Neural progenitor cell (in vitro differentiated cells): Measurements from ENCODE around the gene TUB. TPM values are rescaled to one million over a fixed set of nuclear protein-coding genes. Genes with fewer than 3 reads are reported as not detected.
A peak's percentile ranks its signal among the peaks of the same experiment; 100 is the strongest.

Source experiments
- DNase-seq: peaks from one replicate; pipeline ENCODE4 v3.0.0-alpha.2; 2016; ENCODE audit warnings: low spot score
- H2AFZ ChIP-seq: fragments of 200-600 bp; sonication (generic); replicated peaks from 2 replicates; pipeline ENCODE4 v1.6.1; 2016; ENCODE audit warnings: antibody characterized with exemption
- H3F3A ChIP-seq: fragments of 200-600 bp; sonication (generic); 2 replicates; pipeline ENCODE4 v1.6.1; 2016; ENCODE audit warnings: antibody characterized with exemption, low read depth
- H3K27ac ChIP-seq: fragments of 200-600 bp; sonication (generic); 2 replicates; pipeline ENCODE4 v1.5.1; 2016; ENCODE audit warnings: mild to moderate bottlenecking
- H3K27me3 ChIP-seq: fragments of 200-600 bp; sonication (generic); 2 replicates; pipeline ENCODE4 v1.6.1; 2016; ENCODE audit warnings: mild to moderate bottlenecking, moderate library complexity
- H3K36me3 ChIP-seq: fragments of 200-600 bp; sonication (generic); 2 replicates; pipeline ENCODE4 v1.5.1; 2016
- H3K4me1 ChIP-seq: fragments of 200-600 bp; sonication (generic); 2 replicates; pipeline ENCODE4 v1.6.1; 2016; ENCODE audit warnings: mixed run types
- H3K4me2 ChIP-seq: fragments of 200-600 bp; sonication (generic); 2 replicates; pipeline ENCODE4 v1.6.1; 2016
- H3K4me3 ChIP-seq: fragments of 200-600 bp; sonication (generic); 2 replicates; pipeline ENCODE4 v1.5.1; 2016
- H3K79me2 ChIP-seq: fragments of 200-600 bp; sonication (generic); 2 replicates; pipeline ENCODE4 v1.6.1; 2016; ENCODE audit warnings: low read depth
- H3K9ac ChIP-seq: fragments of 200-600 bp; sonication (generic); 2 replicates; pipeline ENCODE4 v1.6.1; 2016
- H3K9me3 ChIP-seq: fragments of 200-600 bp; sonication (generic); 2 replicates; pipeline ENCODE4 v1.5.1; 2016; ENCODE audit warnings: low read depth
- H4K20me1 ChIP-seq: fragments of 200-600 bp; sonication (generic); 2 replicates; pipeline ENCODE4 v1.6.1; 2016; ENCODE audit warnings: low read depth
- H3K27ac Mint-ChIP-seq: 3 replicates; pipeline ENCODE4 v1.8.0; 2021; ENCODE audit warnings: mixed read lengths
- H3K27me3 Mint-ChIP-seq: 2 replicates; pipeline ENCODE4 v1.8.0; 2022; ENCODE audit warnings: low read depth, mild to moderate bottlenecking, inconsistent platforms, moderate library complexity, mixed read lengths; ENCODE audit not compliant: insufficient read depth
- H3K36me3 Mint-ChIP-seq: 3 replicates; pipeline ENCODE4 v1.8.0; 2021; ENCODE audit warnings: mixed read lengths
- H3K4me1 Mint-ChIP-seq: 3 replicates; pipeline ENCODE4 v1.8.0; 2021; ENCODE audit warnings: mixed read lengths
- H3K4me3 Mint-ChIP-seq: 3 replicates; pipeline ENCODE4 v1.8.0; 2021; ENCODE audit warnings: mild to moderate bottlenecking, moderate library complexity, mixed read lengths
- H3K9me3 Mint-ChIP-seq: 3 replicates; pipeline ENCODE4 v1.8.0; 2020; ENCODE audit warnings: mixed read lengths
- EZH2 ChIP-seq: fragments of 200-600 bp; sonication (generic); IDR thresholded peaks from 2 replicates; pipeline ENCODE4 v1.6.1; 2017; ENCODE audit warnings: antibody characterized with exemption, mild to moderate bottlenecking, moderate library complexity
- EZH2phosphoT487 ChIP-seq: fragments of 200-600 bp; sonication (generic); IDR thresholded peaks from 2 replicates; pipeline ENCODE4 v1.6.1; 2017; ENCODE audit warnings: antibody characterized with exemption
- total RNA-seq: library from RNA; depleted of rRNA; stranded (reverse); fragments of >200 nt; gene quantifications from 2 replicates; pipeline ENCODE4 v1.2.3, GENCODE V29; 2015; ENCODE audit warnings: low replicate concordance
- TF ChIP-seq, protein P1 (sequence below): fragments of 200-600 bp; sonication (generic); IDR thresholded peaks from 2 replicates; pipeline ENCODE4 v1.5.1; 2017; ENCODE audit warnings: antibody characterized with exemption, mild to moderate bottlenecking

Gene TUB
- total RNA-seq, 1 donor from 2014 or later, result 28.7 TPM

DNA sequence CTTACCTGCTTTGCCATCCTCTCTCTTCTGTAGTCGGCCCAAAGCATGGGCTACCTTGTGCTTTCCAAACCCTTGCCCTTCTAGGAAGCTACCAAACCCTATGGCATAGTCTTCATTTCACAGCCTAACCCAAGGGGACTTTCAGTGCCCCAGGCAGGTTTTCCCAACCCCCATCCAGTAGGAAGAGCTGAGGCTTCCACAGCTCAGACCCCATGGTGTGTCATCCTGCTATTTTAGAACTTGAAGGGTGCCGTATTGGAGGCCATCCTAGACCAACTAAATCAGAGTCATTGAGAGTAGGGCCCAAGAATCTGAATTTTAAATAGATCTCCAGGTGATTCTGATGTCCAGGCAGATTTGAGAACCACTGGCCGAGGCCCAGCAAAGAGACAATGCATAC lies 31.9 kb upstream of the TUB start:
- no peaks in the 10 kb centered on the region for H4K20me1 ChIP-seq
- H3K4me2 ChIP-seq, result no peak overlapping the region
- peaks cover 15% of the 10 kb centered on the region for H3K27me3 ChIP-seq
- H3K79me2 ChIP-seq, result no peaks in the 10 kb centered on the region
- no peak overlapping the region for H3K27ac ChIP-seq
- H3K9me3 Mint-ChIP-seq, result no peaks in the 10 kb centered on the region
- no peak overlapping the region for H3K27ac Mint-ChIP-seq
- H3K4me1 Mint-ChIP-seq, result no peaks in the 10 kb centered on the region
- H3K4me1 ChIP-seq, result no peaks in the 10 kb centered on the region
- no peak for DNase-seq
- no peak overlapping the region for H3K4me3 Mint-ChIP-seq
- H3K9ac ChIP-seq, result no peak overlapping the region
- H3K27me3 Mint-ChIP-seq, result peaks cover 14% of the 10 kb centered on the region
- H3K36me3 Mint-ChIP-seq, result no peaks in the 10 kb centered on the region
- H3K9me3 ChIP-seq, result no peaks in the 10 kb centered on the region
- no peak overlapping the region for H2AFZ ChIP-seq
- H3K36me3 ChIP-seq, result no peaks in the 10 kb centered on the region
- H3F3A ChIP-seq, result peaks cover 3% of the 10 kb centered on the region
- TF ChIP-seq EZH2, result no peak
- TF ChIP-seq EZH2phosphoT487, result no peak
- TF ChIP-seq, protein P1, sequence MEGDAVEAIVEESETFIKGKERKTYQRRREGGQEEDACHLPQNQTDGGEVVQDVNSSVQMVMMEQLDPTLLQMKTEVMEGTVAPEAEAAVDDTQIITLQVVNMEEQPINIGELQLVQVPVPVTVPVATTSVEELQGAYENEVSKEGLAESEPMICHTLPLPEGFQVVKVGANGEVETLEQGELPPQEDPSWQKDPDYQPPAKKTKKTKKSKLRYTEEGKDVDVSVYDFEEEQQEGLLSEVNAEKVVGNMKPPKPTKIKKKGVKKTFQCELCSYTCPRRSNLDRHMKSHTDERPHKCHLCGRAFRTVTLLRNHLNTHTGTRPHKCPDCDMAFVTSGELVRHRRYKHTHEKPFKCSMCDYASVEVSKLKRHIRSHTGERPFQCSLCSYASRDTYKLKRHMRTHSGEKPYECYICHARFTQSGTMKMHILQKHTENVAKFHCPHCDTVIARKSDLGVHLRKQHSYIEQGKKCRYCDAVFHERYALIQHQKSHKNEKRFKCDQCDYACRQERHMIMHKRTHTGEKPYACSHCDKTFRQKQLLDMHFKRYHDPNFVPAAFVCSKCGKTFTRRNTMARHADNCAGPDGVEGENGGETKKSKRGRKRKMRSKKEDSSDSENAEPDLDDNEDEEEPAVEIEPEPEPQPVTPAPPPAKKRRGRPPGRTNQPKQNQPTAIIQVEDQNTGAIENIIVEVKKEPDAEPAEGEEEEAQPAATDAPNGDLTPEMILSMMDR, result no peak
- no peak overlapping the region for H3K4me3 ChIP-seq

DNA sequence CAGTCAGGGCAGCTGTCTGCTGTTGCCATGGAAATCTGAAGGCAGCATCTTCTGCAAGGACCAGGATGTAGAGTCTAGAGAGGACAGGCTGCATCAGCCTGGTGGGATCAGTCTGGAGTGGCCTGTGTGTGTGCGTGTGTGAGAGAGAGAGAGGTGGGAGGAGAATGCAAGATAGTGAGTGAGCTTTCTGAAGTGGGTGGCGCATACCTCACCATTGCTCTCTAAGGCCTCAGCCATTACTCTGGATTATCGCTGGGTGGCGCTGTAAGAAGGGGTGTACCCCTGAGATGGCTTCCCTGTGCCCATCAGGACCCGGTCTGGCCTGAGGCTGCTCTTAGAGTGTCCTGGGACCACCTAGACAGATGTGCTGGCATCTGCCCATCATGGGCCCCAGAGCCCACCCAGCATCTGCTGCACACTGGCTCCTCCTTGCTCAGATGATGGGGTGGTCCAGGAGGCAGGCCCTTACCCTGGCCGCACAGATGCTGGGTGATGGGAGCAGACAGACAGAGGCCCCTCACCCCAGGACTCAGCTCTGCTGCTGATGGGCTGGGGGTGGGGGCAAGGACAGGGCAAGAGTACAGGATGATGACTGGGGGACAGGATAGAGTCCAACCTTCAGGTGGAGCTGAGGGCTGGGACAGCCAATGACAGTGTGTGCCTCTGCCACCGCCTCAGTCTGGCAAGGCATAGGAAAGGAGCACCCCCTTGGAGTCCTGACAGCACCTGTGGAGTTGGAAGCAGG lies 25.7 kb upstream of the TUB start:
- H3K4me3 ChIP-seq, result no peak overlapping the region
- H4K20me1 ChIP-seq, result no peaks in the 10 kb centered on the region
- Mint-ChIP-seq H3K4me3 (no peak overlapping the region), H3K27me3 (peaks cover 9% of the 10 kb centered on the region), H3K27ac (peak overlapping the region; percentile 2), H3K36me3 (no peaks in the 10 kb centered on the region), H3K4me1 (peaks cover 10% of the 10 kb centered on the region), H3K9me3 (no peaks in the 10 kb centered on the region)
- H3K4me1 ChIP-seq, result no peaks in the 10 kb centered on the region
- H2AFZ ChIP-seq, result no peak overlapping the region
- H3K4me2 ChIP-seq, result no peak overlapping the region
- H3K36me3 ChIP-seq, result no peaks in the 10 kb centered on the region
- peak; percentile 62 for DNase-seq
- H3F3A ChIP-seq, result peaks cover 3% of the 10 kb centered on the region
- no peaks in the 10 kb centered on the region for H3K79me2 ChIP-seq
- no peak overlapping the region for H3K9ac ChIP-seq
- TF ChIP-seq, protein P1, result peak; percentile 59
- no peak for TF ChIP-seq EZH2
- no peak overlapping the region for H3K27ac ChIP-seq
- H3K27me3 ChIP-seq, result peaks cover 15% of the 10 kb centered on the region
- H3K9me3 ChIP-seq, result no peaks in the 10 kb centered on the region

DNA sequence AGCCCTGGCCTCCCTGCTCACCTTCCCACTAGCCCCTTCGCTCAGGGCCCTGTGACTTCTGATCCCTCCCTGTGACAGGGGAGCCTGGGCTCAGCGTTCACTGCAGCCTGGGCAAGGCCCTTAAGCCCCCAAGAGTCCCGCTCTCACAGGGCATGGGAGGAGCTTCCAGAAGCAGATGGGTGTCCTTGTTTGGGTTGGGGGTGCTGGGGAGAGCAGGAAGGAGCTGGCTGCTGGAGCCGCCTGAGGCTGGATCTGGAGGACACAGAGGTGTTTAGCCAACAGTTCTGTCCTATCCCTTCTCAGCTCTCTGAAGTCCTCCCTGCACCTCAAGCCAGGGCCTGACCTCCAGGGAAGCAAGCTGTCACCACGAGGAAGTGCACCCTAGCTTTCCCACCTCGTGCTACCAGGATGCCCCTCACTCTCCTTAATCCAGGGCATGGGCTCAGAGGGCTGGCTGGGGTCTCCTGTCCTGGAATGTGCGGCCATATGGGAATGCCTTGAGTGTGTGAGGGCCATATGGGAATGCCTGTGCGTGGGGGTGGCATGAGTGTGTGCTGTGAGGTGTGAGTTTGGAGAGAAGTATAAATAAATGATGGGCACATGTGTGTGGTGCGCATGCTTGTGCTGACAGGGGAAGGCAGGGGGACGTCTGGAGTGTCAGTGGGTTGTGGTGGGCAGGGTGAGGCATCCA lies 25.0 kb upstream of the TUB start:
- H3K9me3 Mint-ChIP-seq, result no peaks in the 10 kb centered on the region
- no peak overlapping the region for H2AFZ ChIP-seq
- H3K9me3 ChIP-seq, result no peaks in the 10 kb centered on the region
- no peak overlapping the region for H3K4me3 Mint-ChIP-seq
- no peaks in the 10 kb centered on the region for H3K36me3 Mint-ChIP-seq
- no peaks in the 10 kb centered on the region for H3K36me3 ChIP-seq
- no peak overlapping the region for H3K4me3 ChIP-seq
- no peaks in the 10 kb centered on the region for H3K79me2 ChIP-seq
- H3K27me3 Mint-ChIP-seq, result peaks cover 9% of the 10 kb centered on the region
- no peaks in the 10 kb centered on the region for H3F3A ChIP-seq
- H3K27ac ChIP-seq, result no peak overlapping the region
- no peak overlapping the region for H3K27ac Mint-ChIP-seq
- no peak overlapping the region for H3K4me2 ChIP-seq
- no peak for DNase-seq
- no peaks in the 10 kb centered on the region for H3K4me1 ChIP-seq
- TF ChIP-seq EZH2 (no peak), EZH2phosphoT487 (no peak)
- TF ChIP-seq, protein P1, result no peak
- peaks cover 10% of the 10 kb centered on the region for H3K4me1 Mint-ChIP-seq
- H3K9ac ChIP-seq, result no peak overlapping the region
- H4K20me1 ChIP-seq, result no peaks in the 10 kb centered on the region
- peaks cover 9% of the 10 kb centered on the region for H3K27me3 ChIP-seq
